Stimulated activated memory B cell treated with anti-CD40 and anti-IgM and Interleukin-4, amounts not matched to agents 10 μg/mL and 1 μg/mL and 100 μg/mL, for 72 hours (primary cell): Measurements from ENCODE around the gene NELFA.
"Not testable (repeated sequence)": the region's sequence is repeated elsewhere in the genome, so short reads cannot be mapped to it uniquely, and the experiment has no call there.

Experiments
- ATAC-seq: fragments of 150-1000 bp; cut with Tn5 transposase; 2 replicates; pipeline ENCODE4 v1.10.0; 2021
- H3K27ac Mint-ChIP-seq: one replicate; pipeline ENCODE4 v1.8.0; 2022; ENCODE audit warnings: mild to moderate bottlenecking, mixed read lengths
- H3K27me3 Mint-ChIP-seq: one replicate; pipeline ENCODE4 v1.8.0; 2022; ENCODE audit warnings: mixed read lengths
- H3K36me3 Mint-ChIP-seq: one replicate; pipeline ENCODE4 v1.8.0; 2022; ENCODE audit warnings: mixed read lengths
- H3K4me1 Mint-ChIP-seq: one replicate; pipeline ENCODE4 v1.8.0; 2022; ENCODE audit warnings: mixed read lengths
- H3K4me3 Mint-ChIP-seq: one replicate; pipeline ENCODE4 v1.8.0; 2022; ENCODE audit warnings: mild to moderate bottlenecking, moderate library complexity, mixed read lengths
- H3K9me3 Mint-ChIP-seq: one replicate; pipeline ENCODE4 v1.8.0; 2022; ENCODE audit warnings: mixed read lengths

Gene NELFA

DNA sequence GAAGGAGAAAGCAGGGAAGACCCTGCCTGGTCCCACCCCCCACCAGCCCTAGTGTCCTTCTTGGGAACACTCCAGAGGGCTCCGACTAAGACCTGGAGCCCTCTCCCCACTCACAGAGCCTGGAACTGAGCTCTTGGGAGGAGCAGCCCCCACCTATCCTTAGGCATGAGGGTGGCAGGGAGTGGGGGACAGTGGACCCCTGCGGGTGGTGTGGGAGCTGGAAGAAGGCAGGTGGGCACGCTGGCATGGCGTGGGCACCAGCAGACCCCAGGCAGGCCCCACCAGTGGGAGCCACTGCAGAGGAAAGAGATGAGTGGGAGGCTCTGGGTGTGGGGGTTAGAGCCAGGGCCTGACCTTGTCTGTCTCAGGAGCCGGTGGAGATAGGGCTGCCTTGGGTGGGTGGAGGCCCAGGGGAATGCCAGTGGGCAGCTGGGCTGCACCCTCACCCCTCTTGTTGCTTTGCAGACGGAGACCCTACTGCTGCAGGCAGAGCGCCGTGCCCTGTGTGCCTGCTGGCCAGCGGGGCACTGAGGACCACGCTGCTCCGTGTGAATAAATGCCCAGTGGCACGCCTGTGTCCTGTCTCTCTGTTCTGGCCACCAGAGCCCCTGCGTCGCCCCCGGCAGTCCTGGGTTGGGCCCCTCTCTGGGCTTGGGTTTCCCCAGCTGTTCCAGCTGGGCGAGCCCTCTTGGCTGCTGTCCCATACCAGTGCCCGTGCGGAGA, 34.8 kb upstream of the NELFA start:
- no peak overlapping the region for H3K4me3 Mint-ChIP-seq
- no peak overlapping the region for H3K27ac Mint-ChIP-seq
- peaks cover 10% of the 10 kb centered on the region for H3K4me1 Mint-ChIP-seq
- ATAC-seq: no peak
- H3K9me3 Mint-ChIP-seq: no peaks in the 10 kb centered on the region
- H3K36me3 Mint-ChIP-seq: peaks cover 7% of the 10 kb centered on the region
- H3K27me3 Mint-ChIP-seq: peaks cover 56% of the 10 kb centered on the region

DNA sequence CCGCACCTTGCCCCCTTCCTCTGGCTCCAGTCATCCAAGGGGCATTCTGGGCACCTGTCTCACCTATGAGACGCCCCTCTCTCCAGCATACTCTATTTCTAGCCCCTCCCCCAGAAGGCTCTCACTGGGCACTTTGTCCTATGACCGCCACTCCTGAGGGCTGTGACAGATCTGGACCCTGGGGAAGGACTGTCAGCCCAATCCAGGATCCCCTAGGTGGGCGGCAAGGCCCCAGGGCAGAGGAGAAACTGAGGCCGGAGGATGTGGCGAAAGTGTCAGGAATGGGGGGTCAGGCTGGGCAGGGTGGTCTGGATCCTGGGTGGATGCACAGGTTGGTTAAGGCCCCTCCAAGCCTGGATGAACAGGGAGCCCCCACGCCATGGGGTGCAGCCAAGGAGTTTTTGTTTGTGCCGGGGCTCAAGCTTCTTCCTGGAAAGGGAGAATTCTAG, 34.2 kb upstream of the NELFA start:
- peaks cover 10% of the 10 kb centered on the region for H3K4me1 Mint-ChIP-seq
- H3K9me3 Mint-ChIP-seq: no peaks in the 10 kb centered on the region
- H3K27ac Mint-ChIP-seq: no peak overlapping the region
- peak overlapping the region; percentile 76 for H3K4me3 Mint-ChIP-seq
- no peak for ATAC-seq
- peaks cover 50% of the 10 kb centered on the region for H3K27me3 Mint-ChIP-seq
- peaks cover 7% of the 10 kb centered on the region for H3K36me3 Mint-ChIP-seq

DNA sequence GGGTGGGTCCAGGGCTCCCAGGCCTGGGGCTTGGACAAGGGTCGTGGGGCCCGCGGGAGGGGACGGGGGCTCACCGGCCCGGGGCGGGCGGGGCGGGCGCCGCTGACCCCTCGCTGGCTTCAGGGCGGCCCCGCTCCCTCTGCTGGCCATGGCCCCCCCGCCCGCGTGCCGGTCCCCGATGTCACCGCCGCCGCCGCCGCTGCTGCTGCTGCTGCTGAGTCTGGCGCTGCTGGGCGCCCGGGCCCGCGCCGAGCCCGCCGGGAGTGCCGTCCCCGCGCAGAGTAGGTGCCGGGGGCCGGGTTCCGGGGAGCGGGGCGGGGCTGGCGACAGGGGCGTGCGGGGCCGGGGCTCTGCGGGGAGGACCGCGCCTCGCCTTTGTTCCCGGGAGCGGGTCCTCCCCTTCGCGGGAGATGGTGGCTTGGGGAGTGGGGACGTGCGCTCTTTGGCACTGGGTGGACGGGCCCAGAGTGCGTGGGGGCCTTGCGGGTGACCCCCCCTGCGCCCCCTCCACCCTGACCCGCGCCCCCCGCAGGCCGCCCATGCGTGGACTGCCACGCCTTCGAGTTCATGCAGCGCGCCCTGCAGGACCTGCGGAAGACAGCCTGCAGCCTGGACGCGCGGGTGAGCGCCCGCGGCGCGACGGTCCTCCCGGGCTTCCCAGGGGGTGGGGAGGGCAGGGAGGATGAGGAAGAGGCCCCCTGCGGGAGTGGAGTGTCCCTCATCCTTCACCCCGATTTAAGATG, 33.6 kb upstream of the NELFA start:
- H3K4me1 Mint-ChIP-seq: peaks cover 10% of the 10 kb centered on the region
- ATAC-seq: peak; percentile 57
- peak overlapping the region; percentile 77 for H3K27ac Mint-ChIP-seq
- H3K9me3 Mint-ChIP-seq: no peaks in the 10 kb centered on the region
- peaks cover 7% of the 10 kb centered on the region for H3K36me3 Mint-ChIP-seq
- H3K4me3 Mint-ChIP-seq: peak overlapping the region; percentile 76
- H3K27me3 Mint-ChIP-seq: peaks cover 44% of the 10 kb centered on the region

DNA sequence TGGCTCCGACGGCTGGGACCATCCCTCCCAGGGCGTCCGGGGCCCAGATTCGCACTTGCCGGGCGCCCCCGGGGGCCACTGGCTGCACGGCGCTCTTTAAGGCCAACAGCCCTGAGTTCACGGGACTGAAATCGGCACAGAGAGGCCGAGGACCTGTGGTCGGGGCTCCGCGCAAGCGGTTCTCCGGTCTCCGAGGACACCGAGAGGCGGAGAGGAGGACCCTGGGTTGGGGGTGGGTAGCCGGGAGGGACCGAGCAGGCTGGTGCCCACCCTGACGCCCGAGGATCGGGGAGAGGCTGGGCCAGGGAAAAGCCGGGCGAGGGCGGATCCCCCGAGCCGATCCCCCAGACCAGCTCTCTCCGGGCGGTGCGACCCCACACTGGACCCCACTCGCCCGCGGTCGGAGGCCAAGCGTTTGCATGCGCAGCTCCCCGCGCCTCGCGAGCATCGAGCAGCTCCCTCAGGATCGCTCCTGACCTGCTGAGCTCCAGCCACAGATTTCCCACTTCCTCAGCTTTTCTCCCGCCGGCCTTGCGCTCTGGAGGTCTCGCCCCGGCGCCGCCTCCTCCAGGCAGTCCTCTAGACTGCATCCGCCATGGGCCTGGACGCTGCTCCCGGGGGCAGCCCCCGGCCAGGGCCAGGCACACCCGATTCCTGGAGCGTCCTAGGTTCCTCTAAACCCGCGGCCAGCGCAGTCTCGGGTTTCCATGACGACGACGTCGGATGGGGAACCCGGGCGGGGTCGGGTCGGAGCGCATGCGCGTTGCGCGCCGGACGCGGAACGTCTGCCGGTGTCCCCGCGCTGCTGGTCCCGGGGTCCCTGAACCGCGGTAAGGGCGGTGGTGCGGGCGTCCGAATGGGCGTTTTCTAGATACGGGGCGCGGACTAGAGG, 32.7 kb upstream of the NELFA start:
- peaks cover 10% of the 10 kb centered on the region for H3K4me1 Mint-ChIP-seq
- H3K27me3 Mint-ChIP-seq: peaks cover 43% of the 10 kb centered on the region
- no peaks in the 10 kb centered on the region for H3K9me3 Mint-ChIP-seq
- H3K27ac Mint-ChIP-seq: peak overlapping the region; percentile 77
- H3K4me3 Mint-ChIP-seq: peak overlapping the region; percentile 90
- peak; percentile 83 for ATAC-seq
- H3K36me3 Mint-ChIP-seq: peaks cover 7% of the 10 kb centered on the region

DNA sequence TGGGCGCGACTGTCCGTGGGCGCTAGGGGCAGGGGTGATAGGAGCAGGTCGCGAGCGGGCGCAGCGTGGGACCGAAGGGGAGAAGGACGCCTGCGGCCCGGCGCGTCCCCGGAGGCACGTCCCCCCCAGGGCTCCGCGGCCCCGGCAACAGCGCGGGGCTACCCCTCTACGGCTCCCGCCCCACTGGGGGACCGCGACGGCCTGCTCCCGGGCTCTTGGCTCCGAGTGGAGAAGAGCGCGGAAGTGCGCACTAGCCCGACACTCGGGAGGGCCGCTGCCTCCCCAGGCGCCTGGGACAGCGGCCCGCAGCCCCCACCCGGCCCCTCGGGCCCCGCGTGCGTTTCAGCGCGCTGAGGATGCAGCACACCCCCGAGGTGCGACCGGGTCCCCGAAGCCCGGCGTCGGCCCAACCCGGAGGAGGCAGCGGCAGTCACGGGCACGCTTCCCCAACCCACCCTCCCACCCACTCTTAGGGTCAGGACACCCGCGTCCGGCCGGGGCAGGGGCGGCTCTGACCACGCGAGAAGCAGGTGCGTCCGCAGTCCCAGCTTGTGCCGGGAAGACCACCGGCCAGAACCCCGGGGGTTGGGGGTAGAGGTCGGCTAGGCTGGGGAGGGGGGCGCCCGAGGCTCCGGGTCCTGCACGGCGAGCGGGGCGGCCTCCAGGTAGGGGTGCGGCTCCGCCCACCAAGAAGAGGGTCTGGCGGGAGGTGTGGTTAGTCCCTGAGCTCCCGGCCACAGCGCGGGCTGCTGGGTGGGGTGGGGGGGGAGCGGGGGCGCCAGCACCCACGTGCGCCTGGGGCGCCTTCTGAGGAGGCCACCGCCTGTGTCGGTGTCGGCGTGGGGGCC, 31.8 kb upstream of the NELFA start:
- Mint-ChIP-seq H3K4me3 (peak overlapping the region; percentile 38), H3K9me3 (no peaks in the 10 kb centered on the region), H3K27me3 (peaks cover 43% of the 10 kb centered on the region), H3K27ac (no peak overlapping the region), H3K36me3 (peaks cover 7% of the 10 kb centered on the region), H3K4me1 (peaks cover 10% of the 10 kb centered on the region)
- no peak for ATAC-seq

DNA sequence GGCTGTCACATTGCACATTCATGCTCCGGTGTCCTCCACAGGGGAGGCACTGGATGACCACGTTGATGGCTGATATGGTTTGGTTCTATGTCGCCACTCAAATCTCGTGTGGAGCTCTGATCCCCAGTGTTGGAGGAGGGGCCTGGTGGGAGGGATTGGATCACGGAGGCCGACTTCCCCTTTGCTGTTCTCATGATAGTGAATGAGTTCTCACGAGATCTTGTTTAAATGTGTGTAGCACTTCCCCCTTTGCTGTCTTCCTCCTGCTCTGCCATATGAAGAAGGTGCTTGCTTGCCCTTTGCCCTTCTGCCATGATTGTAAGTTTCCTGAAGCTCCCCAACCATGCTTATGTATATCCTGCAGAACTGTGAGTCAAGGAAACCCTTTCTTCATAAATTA, 28.1 kb upstream of the NELFA start:
- no peak for ATAC-seq
- Mint-ChIP-seq H3K4me3 (no peak overlapping the region), H3K27ac (no peak overlapping the region), H3K9me3 (no peaks in the 10 kb centered on the region), H3K27me3 (peaks cover 57% of the 10 kb centered on the region), H3K4me1 (peaks cover 5% of the 10 kb centered on the region), H3K36me3 (no peaks in the 10 kb centered on the region)

DNA sequence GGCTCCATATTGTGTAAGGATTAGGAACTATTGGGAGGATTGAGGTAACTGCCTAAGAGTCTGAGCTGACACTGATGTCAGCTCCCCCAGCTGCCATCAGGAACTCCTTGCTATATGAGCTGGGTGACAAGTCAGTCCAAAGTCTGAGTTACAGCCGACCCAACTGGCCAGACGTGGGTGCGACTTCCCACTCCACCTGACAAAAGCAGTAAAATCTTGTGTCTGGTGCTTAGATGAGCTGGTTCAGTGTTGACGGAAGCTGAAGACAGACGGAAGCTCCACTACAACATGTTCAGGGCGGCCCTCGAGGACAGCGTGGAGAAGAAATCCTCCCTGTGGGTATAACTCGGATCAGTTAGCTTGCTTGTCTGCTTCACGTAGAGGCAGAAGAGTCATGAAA, 27.6 kb upstream of the NELFA start:
- ATAC-seq: no peak
- no peak overlapping the region for H3K27ac Mint-ChIP-seq
- no peaks in the 10 kb centered on the region for H3K36me3 Mint-ChIP-seq
- H3K4me3 Mint-ChIP-seq: no peak overlapping the region
- no peaks in the 10 kb centered on the region for H3K9me3 Mint-ChIP-seq
- peaks cover 53% of the 10 kb centered on the region for H3K27me3 Mint-ChIP-seq
- no peaks in the 10 kb centered on the region for H3K4me1 Mint-ChIP-seq

DNA sequence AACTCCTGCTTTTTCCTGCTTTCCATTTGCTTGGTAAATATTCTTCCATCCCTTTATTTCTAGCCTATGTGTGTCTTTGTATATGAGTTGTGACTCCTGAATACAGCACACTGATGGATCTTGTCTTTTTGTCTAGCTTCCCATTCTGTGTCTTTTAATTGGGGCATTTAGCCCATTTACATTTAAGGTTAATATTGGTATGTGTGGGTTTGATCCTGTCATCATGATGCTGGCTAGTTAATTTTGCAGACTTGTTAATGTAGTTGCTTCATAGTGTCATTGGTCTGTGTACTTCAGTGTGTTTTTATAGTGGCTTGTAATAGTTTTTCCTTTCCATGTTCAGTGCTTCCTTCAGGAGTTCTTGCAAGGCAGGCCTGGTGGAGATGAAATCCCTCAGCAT, 22.4 kb upstream of the NELFA start:
- not testable (repeated sequence) for H3K36me3 Mint-ChIP-seq, ATAC-seq, H3K4me3 Mint-ChIP-seq, H3K27ac Mint-ChIP-seq, H3K9me3 Mint-ChIP-seq, H3K4me1 Mint-ChIP-seq
- H3K27me3 Mint-ChIP-seq: peaks cover 52% of the 10 kb centered on the region

DNA sequence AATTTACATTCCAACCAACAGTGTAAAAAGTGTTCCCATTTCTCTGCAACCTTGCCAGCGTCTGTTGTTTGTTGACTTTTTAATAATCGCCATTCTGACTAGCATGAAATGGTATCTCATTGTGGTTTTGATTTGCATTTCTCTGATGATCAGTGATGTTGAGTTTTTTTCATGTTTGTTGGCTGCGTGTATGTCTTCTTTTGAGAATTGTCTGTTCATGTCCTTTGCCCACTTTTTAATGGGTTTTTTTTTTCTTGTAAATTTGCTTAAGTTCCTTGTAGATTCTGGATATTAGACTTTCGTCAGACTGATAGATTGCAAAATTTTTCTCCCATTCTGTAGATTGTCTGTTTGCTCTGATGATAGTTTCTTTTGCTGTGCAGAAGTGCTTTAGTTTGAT, 18.3 kb upstream of the NELFA start:
- H3K4me1 Mint-ChIP-seq, H3K27ac Mint-ChIP-seq, H3K4me3 Mint-ChIP-seq, ATAC-seq, H3K36me3 Mint-ChIP-seq: not testable (repeated sequence)
- Mint-ChIP-seq H3K27me3 (peaks cover 48% of the 10 kb centered on the region), H3K9me3 (peaks cover 14% of the 10 kb centered on the region)

DNA sequence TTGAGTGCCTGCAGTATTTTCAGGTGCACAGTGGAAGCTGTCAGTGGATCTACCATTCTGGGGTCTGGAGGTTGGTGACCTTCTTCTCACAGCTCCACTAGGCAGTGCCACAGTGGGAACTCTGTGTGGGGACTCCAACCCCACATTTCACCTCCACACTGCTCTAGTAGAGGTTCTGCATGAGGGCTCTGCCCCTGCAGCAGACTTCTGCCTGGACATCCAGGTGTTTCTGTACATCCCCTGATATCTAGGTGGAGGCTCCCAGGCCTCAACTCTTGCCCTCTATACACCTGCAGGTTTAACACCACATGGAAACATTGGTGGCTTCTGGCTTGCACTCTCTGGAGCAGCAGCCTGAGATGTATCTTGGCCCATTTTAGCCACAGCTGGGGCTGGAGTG, 17.0 kb upstream of the NELFA start:
- no peak overlapping the region for H3K27ac Mint-ChIP-seq
- no peaks in the 10 kb centered on the region for H3K4me1 Mint-ChIP-seq
- no peak overlapping the region for H3K4me3 Mint-ChIP-seq
- peaks cover 14% of the 10 kb centered on the region for H3K9me3 Mint-ChIP-seq
- no peak for ATAC-seq
- H3K27me3 Mint-ChIP-seq: peaks cover 54% of the 10 kb centered on the region
- H3K36me3 Mint-ChIP-seq: peaks cover 5% of the 10 kb centered on the region

DNA sequence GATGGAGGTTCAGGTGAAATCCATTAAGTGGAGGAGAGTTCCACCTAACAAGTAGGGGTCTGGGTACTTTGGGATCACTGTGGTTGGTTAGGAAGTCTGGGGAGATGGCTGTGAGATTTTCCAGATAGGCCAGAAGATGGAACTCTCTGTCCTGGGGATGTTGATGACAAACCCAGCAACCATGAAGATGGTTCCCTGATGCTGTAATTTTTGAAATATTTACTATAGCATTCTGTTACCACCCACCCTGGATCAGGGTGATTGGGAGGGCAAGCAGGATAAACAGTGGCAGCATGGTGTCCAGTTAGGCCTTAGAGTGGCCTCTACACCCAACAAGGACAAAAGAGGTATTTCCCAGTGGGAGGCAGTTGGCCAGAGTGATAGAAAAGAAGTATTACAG, 15.9 kb upstream of the NELFA start:
- peaks cover 14% of the 10 kb centered on the region for H3K9me3 Mint-ChIP-seq
- H3K4me3 Mint-ChIP-seq: no peak overlapping the region
- peaks cover 5% of the 10 kb centered on the region for H3K36me3 Mint-ChIP-seq
- no peak overlapping the region for H3K27ac Mint-ChIP-seq
- no peaks in the 10 kb centered on the region for H3K4me1 Mint-ChIP-seq
- peaks cover 54% of the 10 kb centered on the region for H3K27me3 Mint-ChIP-seq
- ATAC-seq: no peak

DNA sequence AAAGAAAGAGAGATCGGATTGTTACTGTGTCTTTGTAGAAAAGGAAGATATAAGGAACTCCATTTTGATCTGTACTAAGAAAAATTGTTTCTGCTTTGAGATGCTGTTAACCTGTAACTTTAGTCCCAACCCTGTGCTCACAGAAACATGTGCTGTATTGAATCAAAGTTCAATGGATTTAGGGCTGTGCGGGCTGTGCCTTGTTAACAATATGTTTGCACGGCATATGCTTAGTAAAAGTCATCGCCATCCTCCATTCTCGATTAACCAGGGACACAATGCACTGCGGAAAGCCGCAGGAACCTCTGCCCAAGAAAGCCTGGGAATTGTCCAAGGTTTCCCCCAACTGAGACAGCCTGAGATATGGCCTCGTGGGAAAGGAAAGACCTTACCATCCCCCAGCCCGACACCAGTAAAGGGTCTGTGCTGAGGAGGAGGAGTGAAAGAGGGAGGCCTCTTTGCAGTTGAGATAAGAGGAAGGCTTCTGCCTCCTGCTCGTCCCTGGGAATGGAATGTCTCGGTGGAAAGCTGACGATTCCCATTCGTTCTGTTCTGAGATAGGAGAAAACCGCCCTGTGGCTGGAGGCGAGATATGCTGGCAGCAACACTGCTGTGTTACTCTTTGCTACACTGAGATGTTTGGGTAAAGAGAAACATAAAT, 12.7 kb upstream of the NELFA start:
- H3K4me3 Mint-ChIP-seq, H3K27ac Mint-ChIP-seq, ATAC-seq, H3K36me3 Mint-ChIP-seq, H3K4me1 Mint-ChIP-seq: not testable (repeated sequence)
- Mint-ChIP-seq H3K27me3 (peaks cover 58% of the 10 kb centered on the region), H3K9me3 (peaks cover 11% of the 10 kb centered on the region)

DNA sequence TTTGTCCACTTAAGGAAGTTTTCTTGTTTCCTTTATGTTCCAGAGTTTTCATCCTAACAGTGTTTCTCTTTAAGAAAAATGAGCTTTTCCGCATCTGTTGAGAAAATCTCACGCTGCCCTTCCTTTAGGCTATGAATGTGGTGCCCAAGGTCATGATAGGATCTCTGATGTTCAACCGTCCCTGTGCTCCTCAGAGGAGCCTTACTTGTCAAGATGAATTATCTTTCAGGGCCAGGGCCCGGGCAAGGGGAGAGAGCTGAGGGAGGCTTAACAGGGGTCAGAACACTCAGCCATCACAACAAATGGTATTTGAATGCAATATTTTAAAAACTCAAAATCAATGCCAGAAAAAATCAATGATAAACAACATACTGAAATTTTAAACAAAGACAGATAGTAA, 6.2 kb upstream of the NELFA start:
- peaks cover 8% of the 10 kb centered on the region for H3K4me1 Mint-ChIP-seq
- H3K4me3 Mint-ChIP-seq: no peak overlapping the region
- H3K36me3 Mint-ChIP-seq: no peaks in the 10 kb centered on the region
- no peak overlapping the region for H3K27ac Mint-ChIP-seq
- no peaks in the 10 kb centered on the region for H3K9me3 Mint-ChIP-seq
- H3K27me3 Mint-ChIP-seq: peaks cover 22% of the 10 kb centered on the region
- ATAC-seq: no peak

DNA sequence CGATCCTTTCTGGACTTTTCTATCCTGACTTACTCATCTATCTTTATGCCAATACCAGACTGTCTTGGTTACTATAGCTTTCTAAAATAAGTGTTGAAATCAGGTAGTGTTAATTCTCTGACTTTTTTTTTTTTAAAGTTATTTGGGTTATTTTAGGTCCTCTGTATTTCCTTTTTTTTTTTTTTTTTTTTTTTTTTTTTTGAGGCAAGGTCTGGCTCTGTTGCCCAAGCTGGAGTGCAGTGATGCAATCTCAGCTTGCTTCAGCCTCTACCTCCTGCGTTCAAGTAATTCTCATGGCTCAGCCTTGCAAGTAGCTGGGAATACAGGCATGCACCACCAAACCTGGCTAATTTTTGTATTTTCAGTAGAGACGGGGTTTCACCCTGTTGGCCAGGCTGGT, 2.8 kb upstream of the NELFA start:
- H3K27ac Mint-ChIP-seq: no peak overlapping the region
- H3K9me3 Mint-ChIP-seq: no peaks in the 10 kb centered on the region
- peaks cover 10% of the 10 kb centered on the region for H3K27me3 Mint-ChIP-seq
- H3K4me1 Mint-ChIP-seq: peaks cover 26% of the 10 kb centered on the region
- peaks cover 7% of the 10 kb centered on the region for H3K36me3 Mint-ChIP-seq
- H3K4me3 Mint-ChIP-seq: no peak overlapping the region
- ATAC-seq: no peak
